CD4-positive, alpha-beta T cell treated with Interleukin-17A for 1 hour (primary cell): ENCODE data around the gene DLGAP1.
"Not testable (repeated sequence)": the region's sequence is repeated elsewhere in the genome, so short reads cannot be mapped to it uniquely, and the experiment has no call there.

Experiments used
- DNase-seq: peaks from one replicate; pipeline ENCODE4 v3.0.0-alpha.2; 2020

DLGAP1 gene

DNA sequence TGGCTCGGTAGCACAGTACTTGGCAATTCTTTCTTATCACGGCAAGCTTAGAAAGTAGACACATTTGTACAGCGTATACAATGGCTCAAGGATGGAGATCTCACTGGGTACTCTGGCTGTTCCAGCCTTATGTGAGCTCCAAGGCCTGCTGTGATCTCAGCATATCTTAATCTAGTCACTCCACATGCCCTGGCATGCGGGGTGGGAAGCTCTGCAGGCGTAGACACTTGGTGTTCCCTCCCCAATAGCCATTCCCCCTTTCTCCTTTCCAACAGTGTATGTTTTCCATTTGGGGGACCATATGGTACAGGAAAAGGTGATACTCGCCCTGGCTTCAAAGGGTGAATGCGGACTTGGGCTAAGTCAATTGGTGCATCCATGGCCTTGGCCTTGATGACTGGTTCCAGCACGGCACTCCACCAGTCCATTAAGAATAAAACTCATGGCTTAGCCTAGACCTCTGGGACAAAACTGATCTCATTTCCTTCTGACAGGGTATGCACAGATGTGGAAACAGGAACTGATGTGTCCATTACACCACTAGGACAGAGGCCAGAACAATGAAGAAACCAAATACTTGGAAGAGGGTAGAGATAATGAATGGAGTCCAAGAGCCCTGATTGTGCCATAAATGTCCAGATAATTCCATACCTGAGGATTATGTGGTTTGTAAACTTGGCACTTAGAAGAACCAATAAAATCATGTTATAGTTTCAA, 976.7 kb downstream of the DLGAP1 start:
- DNase-seq: no peak

- no peak for DNase-seq
Observed at GRCh38 chr18:3472681-3473544, 982.2 kb downstream of the DLGAP1 start.

DNA sequence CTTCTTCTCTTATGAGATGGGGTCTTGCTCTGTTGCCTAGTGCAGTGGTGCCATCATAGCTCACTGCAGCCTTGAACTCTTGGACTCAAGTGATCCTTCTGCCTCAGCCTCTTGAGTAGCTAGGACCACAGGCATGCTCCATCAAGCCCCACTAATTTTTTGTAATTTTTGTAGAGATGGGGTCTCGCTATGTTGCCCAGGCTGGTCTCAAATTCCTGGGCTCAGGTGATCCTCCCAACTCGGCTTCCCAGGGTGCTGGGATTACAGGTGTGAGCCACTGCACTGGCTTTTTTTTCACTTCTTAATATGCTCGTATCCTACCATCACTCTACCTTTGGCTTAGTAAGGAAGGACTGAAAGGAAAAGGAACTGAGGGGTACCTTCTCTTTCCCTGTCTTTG, 983.0 kb downstream of the DLGAP1 start:
- not testable (repeated sequence) for DNase-seq

- DNase-seq: no peak
Observed at GRCh38 chr18:3471141-3471648, 983.9 kb downstream of the DLGAP1 start.

- no peak for DNase-seq
Observed at GRCh38 chr18:3468833-3469232, 986.3 kb downstream of the DLGAP1 start.

DNA sequence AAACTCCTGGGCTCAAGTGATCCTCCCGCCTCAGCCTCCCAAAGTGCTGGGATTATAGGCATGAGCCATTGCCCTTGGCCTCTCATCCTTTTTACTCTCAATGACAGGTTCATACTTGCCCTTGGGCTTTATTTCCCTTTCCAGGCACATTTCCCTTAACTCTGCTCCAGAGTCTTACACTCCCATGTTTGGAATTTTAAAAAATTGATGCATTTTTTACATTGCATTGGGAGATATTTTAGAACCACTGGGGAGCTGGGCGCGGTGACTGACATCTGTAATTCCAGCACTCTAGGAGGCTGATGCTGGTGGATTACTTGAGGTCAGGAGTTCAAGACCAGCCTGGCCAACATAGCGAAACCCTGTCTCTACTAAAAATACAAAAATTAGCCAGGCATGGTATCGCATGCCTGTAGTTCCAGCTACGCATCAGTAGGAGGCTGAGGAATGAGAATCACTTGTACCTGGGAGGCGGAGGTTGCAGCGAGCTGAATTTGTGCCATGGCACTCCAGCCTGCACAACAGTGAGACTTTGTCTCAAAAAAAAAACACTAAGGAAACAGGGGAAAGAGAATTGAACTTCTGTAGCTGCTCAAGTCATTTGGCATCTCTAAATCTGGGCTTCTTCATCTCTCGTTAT, 986.9 kb downstream of the DLGAP1 start:
- no peak for DNase-seq

GRCh38 chr18:3466872-3467271, 988.2 kb downstream of the DLGAP1 start:
- DNase-seq: peak; percentile 28

DNA sequence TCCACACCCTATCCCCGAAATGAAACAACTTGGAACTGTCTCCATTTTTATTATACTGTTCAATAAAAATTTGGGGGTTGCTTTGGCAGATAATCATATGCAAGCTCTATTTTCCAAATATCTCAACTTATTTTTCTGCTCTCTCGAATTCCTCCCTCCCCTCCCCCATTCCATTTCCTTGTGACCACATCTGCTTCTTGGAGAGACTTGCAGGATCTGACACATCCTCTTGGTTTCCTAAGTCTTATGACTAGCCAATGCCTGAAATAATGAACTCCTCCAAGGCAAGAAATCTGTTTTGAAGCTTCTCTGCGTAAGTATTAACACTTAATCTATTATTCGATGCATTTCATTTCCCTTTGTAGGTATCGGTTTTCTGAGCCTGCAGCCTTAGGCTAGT, 989.1 kb downstream of the DLGAP1 start:
- DNase-seq: no peak

DNA sequence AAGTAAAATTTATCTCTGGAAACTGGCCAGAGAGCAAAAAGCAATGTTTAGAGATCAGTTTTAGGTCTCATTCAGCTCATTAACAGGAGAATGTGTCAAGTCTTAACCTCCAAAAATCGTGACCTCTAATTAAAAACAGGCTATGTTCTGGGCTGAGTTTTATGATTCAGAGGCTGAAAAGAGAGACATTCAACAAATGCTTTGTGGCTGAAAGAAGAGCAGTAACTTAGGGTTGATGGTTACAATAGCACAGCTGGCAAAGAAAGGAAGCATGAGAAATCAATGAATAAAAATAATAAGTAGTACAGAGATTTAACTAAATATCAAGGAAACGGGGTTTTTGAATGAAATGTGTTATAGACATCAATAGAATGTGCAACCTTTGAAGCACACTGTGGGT, 992.1 kb downstream of the DLGAP1 start:
- no peak for DNase-seq

GRCh38 chr18:3461704-3462103, 993.4 kb downstream of the DLGAP1 start:
- DNase-seq: no peak

- no peak for DNase-seq
Observed at GRCh38 chr18:3460823-3461398, 994.2 kb downstream of the DLGAP1 start.

DNA sequence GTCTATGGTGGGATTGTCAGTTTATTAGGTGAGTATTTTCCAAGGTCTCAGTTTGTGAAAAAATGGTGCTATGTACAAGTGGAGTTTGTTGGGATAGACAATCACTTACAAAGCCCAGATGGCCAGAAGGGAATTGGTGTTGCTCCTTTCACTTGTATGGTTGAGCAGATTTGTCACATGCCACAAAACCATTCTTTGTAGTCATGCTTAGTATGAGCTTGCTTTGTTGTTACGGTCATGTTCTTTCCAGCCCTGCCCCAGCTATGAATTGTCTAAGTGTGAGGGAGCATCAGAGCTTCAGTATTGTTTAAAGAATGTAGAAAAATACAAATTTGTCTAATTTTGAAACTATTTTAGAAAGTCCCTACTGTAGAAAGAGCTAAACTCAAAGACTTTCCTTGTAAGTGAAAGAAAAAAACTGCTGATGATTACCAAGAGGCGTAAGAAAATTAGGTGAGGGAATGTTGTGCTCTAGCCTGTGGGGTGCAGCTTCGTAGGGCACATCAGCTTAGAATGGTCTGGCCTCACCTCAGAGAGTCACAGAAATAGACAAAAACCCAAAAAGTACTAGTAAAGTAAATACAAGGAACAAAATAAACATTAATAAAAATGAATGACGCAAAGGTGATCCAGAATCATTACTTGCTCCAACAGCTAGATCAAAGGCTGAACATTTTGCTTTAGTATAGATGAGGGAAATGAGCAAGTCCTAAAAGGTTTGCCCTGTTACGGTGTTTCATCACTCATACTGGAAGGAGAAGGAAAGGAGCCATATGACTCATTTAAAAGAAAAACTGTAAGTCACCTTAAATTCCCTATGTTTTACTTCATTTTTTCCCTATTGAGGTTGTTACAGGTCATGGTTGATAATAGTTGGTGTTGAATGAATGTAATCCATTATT, 995.9 kb downstream of the DLGAP1 start:
- DNase-seq: peak; percentile 41

- DNase-seq: peak; percentile 64
Observed at GRCh38 chr18:3458378-3458777, 996.7 kb downstream of the DLGAP1 start.

DNA sequence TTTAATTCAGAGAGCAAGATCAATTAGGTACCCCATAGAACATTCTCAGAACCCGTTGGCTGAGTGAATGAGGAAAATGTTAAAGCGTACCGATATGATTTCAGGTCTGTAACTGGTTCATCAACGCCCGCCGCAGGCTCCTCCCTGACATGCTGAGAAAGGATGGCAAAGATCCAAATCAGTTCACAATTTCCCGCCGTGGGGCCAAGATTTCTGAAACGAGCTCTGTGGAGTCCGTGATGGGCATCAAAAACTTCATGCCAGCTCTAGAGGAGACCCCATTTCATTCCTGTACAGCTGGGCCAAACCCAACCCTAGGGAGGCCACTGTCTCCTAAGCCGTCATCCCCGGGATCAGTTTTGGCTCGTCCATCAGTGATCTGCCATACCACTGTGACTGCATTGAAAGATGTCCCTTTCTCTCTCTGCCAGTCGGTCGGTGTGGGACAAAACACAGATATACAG, 997.8 kb downstream of the DLGAP1 start:
- DNase-seq: no peak

DNA sequence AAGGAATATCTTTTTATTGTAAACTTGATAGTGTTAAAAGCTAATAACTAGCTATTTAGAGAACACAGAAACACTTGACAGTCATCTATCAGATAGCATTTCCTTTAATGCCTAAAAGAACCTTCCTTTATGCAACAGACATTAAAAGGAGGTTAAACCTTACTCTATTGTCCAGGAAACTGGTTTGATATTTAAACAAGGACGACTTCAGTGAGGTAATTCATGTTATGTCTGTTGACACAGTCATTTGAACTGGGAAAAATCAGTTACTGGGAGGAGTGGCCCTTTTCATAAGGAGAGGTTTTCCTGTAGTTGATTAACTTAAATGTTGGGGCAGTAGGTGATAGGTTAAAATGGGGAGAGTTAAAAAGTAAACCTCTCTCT, 998.4 kb downstream of the DLGAP1 start:
- no peak for DNase-seq

GRCh38 chr18:3455907-3456685, 999.0 kb downstream of the DLGAP1 start:
- DNase-seq: no peak

GRCh38 chr18:3455090-3455635, 999.9 kb downstream of the DLGAP1 start:
- DNase-seq: no peak

DNA sequence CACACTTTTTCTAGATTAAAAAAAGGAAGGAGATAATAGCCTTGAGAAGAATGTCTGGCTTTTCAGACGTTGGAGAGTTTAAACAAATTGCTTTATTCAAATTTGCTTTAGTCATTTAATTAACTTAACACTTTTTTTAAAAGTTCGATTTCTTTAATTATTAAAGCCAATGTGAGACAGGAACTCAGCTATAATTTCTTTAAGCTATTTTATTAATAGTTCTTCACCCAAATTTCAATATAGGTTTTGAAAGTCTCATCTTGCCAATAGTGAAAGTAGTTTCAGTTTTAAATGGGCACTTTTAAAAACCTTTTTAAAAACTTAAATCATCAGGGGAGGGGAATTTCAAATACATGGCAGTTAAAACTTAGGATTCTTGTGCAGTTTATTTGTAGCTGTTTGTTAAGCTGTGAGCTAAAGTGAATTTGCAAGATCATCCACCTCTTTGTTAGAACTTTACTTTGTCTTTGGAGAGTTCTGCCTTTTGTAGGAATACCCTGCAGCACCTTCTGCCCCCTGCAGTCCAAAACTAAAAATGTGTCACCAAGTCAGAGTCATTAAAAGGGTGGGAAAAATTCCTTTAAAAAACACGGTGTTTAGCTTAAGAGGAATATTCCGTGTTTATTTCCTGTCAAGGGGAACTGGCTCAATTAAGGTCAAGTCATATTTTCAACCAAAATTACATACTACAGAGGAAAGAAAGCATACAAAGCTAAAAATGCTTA, 1000.6 kb downstream of the DLGAP1 start:
- DNase-seq: peak; percentile 70

DNA sequence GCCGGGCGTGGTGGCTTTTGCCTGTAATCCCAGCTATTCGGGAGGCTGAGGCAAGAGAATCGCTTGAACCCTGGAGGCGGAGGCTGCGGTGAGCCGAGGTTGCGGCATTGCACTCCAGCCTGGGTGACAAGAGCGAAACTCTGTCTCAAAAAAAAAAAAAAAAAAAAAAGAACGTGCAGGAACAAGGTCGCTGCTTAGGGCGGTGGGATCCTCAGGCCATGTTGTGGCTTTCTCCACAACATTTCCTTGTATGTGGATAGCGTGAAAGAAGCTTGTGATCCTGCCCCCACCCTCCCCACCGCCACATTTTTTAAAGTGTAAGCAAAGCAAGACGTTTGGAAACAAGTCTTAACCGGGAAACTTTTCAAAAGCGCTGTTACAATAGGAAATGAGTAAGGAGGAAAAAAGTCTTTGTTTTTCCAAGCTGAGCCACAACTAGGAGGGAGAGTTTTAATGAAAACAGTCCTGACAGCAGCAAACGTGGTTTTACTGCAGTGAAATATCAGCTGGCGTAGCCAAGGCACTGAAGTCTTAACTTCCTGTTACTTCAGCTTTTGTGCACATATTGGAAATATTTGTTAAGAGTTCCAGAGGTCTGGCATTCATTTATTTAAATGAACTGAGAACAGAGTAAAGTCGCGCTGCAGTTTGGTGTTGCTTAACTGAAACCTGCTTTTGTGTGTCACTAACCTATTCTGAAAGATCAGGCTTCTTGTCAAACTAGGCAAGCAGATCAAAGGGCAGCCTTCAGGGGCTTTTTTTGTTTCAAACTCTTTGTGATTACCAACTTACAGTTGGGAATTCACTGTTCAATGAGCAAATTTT, 1001.4 kb downstream of the DLGAP1 start:
- DNase-seq: peak; percentile 64
